Lower lobe of right lung (tissue), 2 donors: ENCODE results near the gene FCMR. TPM values are rescaled to one million over a fixed set of nuclear protein-coding genes. Genes with fewer than 3 reads are reported as not detected.
A peak's percentile ranks its signal among the peaks of the same experiment; 100 is the strongest.

Source experiments
- ATAC-seq, 2 donors: fragments of 200-7000 bp; cut with Tn5 transposase; one replicate each; pipeline ENCODE4 v1.9.1; 2020 to 2022; ENCODE audit warnings: mild to moderate bottlenecking in 2 of 2, moderate library complexity in 2 of 2
- DNase-seq: peaks from one replicate; pipeline ENCODE4 v3.0.0-alpha.2; 2020
- H3K27ac ChIP-seq: fragments of 200-600 bp; one replicate; pipeline ENCODE4 v1.8.0; 2022
- H3K27me3 ChIP-seq: fragments of 200-600 bp; one replicate; pipeline ENCODE4 v1.8.0; 2022; ENCODE audit warnings: low read depth
- H3K36me3 ChIP-seq: fragments of 200-600 bp; one replicate; pipeline ENCODE4 v1.8.0; 2022; ENCODE audit warnings: mild to moderate bottlenecking
- H3K4me1 ChIP-seq: fragments of 200-600 bp; one replicate; pipeline ENCODE4 v1.8.0; 2022
- H3K4me3 ChIP-seq: fragments of 200-600 bp; one replicate; pipeline ENCODE4 v1.8.0; 2022; ENCODE audit warnings: mild to moderate bottlenecking
- H3K9me3 ChIP-seq: fragments of 200-600 bp; one replicate; pipeline ENCODE4 v1.8.0; 2022
- CTCF ChIP-seq: fragments of 200-600 bp; IDR thresholded peaks from one replicate; pipeline ENCODE4 v1.8.0; 2022; ENCODE audit warnings: antibody characterized with exemption, mild to moderate bottlenecking
- intact Hi-C: fragments of 100-400 bp; cut with DNase I; formaldehyde crosslinking; loops from one replicate; pipeline ENCODE4 v1.11.0; 2022
- total RNA-seq: library from RNA; stranded (reverse); fragmentation: NEBNext Ultra II Directional; extraction: Animal tissue kit (Norgen Biotek cat#: 25700); gene quantifications from one replicate; pipeline ENCODE4 v1.2.1, GENCODE V29; 2021
- donor health status: DM: no; HTN: yes; CAD: no; lungs with severe emphysema.

The FCMR gene
- total RNA-seq, 1 donor from 2014 or later, result 6.8 TPM

DNA sequence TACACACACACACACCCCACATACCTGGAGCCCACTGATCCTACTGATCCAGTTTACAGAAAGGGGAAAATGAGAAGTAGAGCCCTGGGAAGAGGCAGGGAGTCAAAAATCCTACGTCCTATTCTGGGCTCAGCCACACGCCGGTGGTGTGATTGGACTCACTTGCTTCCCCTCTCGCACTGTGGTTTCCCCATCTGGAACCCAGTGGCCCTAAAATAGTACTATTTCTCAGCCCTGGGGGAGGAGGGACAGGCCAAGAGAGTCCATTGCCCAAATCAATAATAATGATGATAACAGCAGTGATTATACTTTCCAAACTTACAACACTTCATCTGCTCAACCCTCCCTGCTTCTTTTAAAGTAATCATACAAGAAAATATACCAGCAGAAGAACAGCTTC is 27.5 kb upstream of the FCMR start:
- H3K27ac ChIP-seq, result no peak overlapping the region

GRCh38 chr1:206947255-206947654 is 25.5 kb upstream of the FCMR start:
- Histone ChIP-seq H3K9me3 (no peaks in the 10 kb centered on the region), H3K27me3 (peaks cover 5% of the 10 kb centered on the region), H3K4me1 (peaks cover 7% of the 10 kb centered on the region), H3K27ac (no peak overlapping the region), H3K36me3 (no peaks in the 10 kb centered on the region), H3K4me3 (no peak overlapping the region)
- intact Hi-C loops, result no loop called here
- no peak for DNase-seq
- ATAC-seq, result no peak
- no peak for TF ChIP-seq CTCF

More for the DNA sequence above, 27.5 kb upstream of the FCMR start:
- Histone ChIP-seq H3K9me3 (no peaks in the 10 kb centered on the region), H3K27me3 (peaks cover 5% of the 10 kb centered on the region), H3K4me1 (peaks cover 19% of the 10 kb centered on the region), H3K36me3 (no peaks in the 10 kb centered on the region), H3K4me3 (no peak overlapping the region)
- intact Hi-C loops, result no loop called here
- ATAC-seq (no peak), DNase-seq (no peak)
- no peak for TF ChIP-seq CTCF

DNA sequence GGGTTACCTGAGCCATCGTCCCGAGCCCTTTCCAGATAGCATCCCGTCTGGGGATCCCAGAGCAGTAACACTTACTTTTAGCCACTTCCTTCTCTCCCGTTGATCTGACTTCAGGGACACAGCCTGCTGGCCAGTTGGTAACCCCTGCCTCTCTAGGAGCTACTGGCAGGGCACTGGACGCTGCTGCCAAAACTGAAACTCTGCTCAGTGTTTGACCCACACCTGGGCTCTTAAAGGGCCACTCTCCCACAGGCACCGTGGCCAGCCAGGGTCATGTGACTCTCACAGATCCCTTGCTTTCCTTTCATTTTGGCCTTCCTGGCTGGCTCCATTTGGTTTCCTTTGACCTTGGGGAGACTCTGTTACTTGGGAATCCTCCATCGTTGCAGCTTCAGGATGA is 24.5 kb upstream of the FCMR start, which contains the start of gene PIGR:
Gene PIGR (minus strand): TSS at position 206 of the 400 bp plus-strand sequence. CDS start 5,935 bp downstream, outside the sequence.
- Histone ChIP-seq H3K9me3 (no peaks in the 10 kb centered on the region), H3K27me3 (peaks cover 5% of the 10 kb centered on the region), H3K4me1 (peaks cover 1% of the 10 kb centered on the region), H3K36me3 (no peaks in the 10 kb centered on the region), H3K4me3 (peak within 1 kb of the TSS; percentile 50), H3K27ac (peak within 1 kb of the TSS; percentile 56)
- DNase-seq, result peak; percentile 72
- intact Hi-C loops, result no loop called here
- TF ChIP-seq CTCF, result no peak
- peak; percentile 73 to 84 for ATAC-seq

DNA sequence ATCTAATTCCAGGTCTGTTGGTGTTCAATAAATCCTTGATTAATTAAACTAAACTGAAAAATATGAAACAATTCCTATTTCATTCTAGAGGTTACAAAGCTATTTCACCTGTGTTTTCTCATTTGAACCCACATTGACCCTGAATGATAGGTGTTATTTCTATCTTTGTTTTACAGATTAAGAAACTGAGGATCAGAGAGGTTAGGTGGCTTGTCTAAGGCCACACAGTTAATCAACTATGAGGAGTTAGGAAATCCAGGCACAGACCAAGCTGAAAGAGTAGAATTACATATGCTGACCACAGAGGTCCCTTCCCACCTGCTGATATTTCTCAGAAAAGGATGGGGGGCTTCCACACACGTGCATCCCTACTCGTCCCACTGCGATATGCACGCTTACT is 24.0 kb upstream of the FCMR start:
- H3K27me3 ChIP-seq, result peaks cover 5% of the 10 kb centered on the region
- intact Hi-C loops, result no loop called here
- no peaks in the 10 kb centered on the region for H3K9me3 ChIP-seq
- DNase-seq (no peak), ATAC-seq (no peak)
- H3K27ac ChIP-seq, result peak overlapping the region; percentile 56
- H3K4me1 ChIP-seq, result peaks cover 6% of the 10 kb centered on the region
- no peaks in the 10 kb centered on the region for H3K36me3 ChIP-seq
- peak overlapping the region; percentile 50 for H3K4me3 ChIP-seq
- no peak for TF ChIP-seq CTCF

DNA sequence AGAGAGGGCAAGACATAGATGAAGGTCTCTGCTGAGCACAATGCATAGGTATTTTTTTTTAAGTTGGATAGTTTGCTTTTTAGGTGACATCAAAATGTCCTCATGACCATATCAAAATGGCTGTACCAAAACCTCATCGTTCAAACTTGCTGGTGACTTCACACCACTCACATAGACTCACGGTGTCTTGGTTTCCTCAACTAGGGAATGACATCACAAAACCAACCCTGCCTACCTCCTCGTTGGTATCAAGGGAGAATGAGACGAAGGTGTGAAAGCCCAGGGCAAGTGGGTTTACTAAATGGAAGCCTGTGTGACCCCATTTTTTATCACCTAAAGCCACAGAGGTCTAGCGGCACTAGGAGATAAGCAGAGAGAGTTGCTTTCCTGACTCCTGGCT is 23.0 kb upstream of the FCMR start:
- ATAC-seq (no peak), DNase-seq (no peak)
- no peaks in the 10 kb centered on the region for H3K9me3 ChIP-seq
- TF ChIP-seq CTCF, result no peak
- H3K4me3 ChIP-seq, result peak overlapping the region; percentile 50
- peaks cover 6% of the 10 kb centered on the region for H3K4me1 ChIP-seq
- H3K27me3 ChIP-seq, result peaks cover 5% of the 10 kb centered on the region
- intact Hi-C loops, result no loop called here
- peak overlapping the region; percentile 56 for H3K27ac ChIP-seq
- peaks cover 4% of the 10 kb centered on the region for H3K36me3 ChIP-seq
